DMS53 (cell line): Measurements from ENCODE around the gene COPZ2.
"Not testable (repeated sequence)": the region's sequence is repeated elsewhere in the genome, so short reads cannot be mapped to it uniquely, and the experiment has no call there.

Experiments used
- DNase-seq: peaks from one replicate; lab custom pipeline; 2025; lab: John Stamatoyannopoulos, UW

COPZ2 gene

GRCh38 chr17:48055531-48056245 lies 18.1 kb upstream of the COPZ2 start:
- DNase-seq: peak; percentile 63

GRCh38 chr17:48054238-48055185 lies 16.9 kb upstream of the COPZ2 start:
- DNase-seq: no peak

GRCh38 chr17:48053758-48054237 lies 16.2 kb upstream of the COPZ2 start:
- no peak for DNase-seq

- peak; percentile 54 for DNase-seq
These were observed 15.6 kb upstream of the COPZ2 start for GRCh38 chr17:48052956-48053757.

- DNase-seq: no peak
These were observed 14.3 kb upstream of the COPZ2 start for GRCh38 chr17:48051706-48052486.

- no peak for DNase-seq
These were observed 13.7 kb upstream of the COPZ2 start for GRCh38 chr17:48051283-48051682.

GRCh38 chr17:48048384-48049126 lies 11.0 kb upstream of the COPZ2 start:
- peak; percentile 95 for DNase-seq

- DNase-seq: peak; percentile 100
These were observed 10.3 kb upstream of the COPZ2 start, which contains the start of gene NFE2L1 for GRCh38 chr17:48047741-48048383. Gene NFE2L1, plus strand, starts transcription at chr17:48048359. Its CDS starts 2,760 bp downstream, at chr17:48051119.

- DNase-seq: peak; percentile 67
These were observed 9.6 kb upstream of the COPZ2 start for GRCh38 chr17:48047113-48047740.

GRCh38 chr17:48046296-48046695 lies 8.7 kb upstream of the COPZ2 start:
- DNase-seq: no peak

GRCh38 chr17:48045316-48046001 lies 7.9 kb upstream of the COPZ2 start:
- DNase-seq: no peak

- no peak for DNase-seq
These were observed 7.3 kb upstream of the COPZ2 start for GRCh38 chr17:48044851-48045250.

- DNase-seq: peak; percentile 34
These were observed 5.6 kb upstream of the COPZ2 start for GRCh38 chr17:48043176-48043575.

GRCh38 chr17:48038687-48039086 lies 1.1 kb upstream of the COPZ2 start:
- DNase-seq: no peak

- peak; percentile 44 for DNase-seq
These were observed 284 bp upstream of the COPZ2 start for GRCh38 chr17:48037838-48038323.

GRCh38 chr17:48036693-48037035 lies 933 bp downstream of the COPZ2 start:
- DNase-seq: no peak

GRCh38 chr17:48034734-48035133 lies 2.9 kb downstream of the COPZ2 start:
- not testable (repeated sequence) for DNase-seq

GRCh38 chr17:48031966-48032365 lies 5.6 kb downstream of the COPZ2 start:
- DNase-seq: no peak

- no peak for DNase-seq
These were observed 7.1 kb downstream of the COPZ2 start for GRCh38 chr17:48030531-48030930.
